HG03575 (cell line): ENCODE measurements around the gene CXCL5.

Experiments used
- ATAC-seq: cut with Tn5 transposase; IDR thresholded peaks from one replicate; pipeline ENCODE4 v1.9.1; 2021; ENCODE audit not compliant: unreplicated experiment, insufficient number of reproducible peaks, low FRiP score; ENCODE audit errors: extremely low read depth

CXCL5 gene

DNA sequence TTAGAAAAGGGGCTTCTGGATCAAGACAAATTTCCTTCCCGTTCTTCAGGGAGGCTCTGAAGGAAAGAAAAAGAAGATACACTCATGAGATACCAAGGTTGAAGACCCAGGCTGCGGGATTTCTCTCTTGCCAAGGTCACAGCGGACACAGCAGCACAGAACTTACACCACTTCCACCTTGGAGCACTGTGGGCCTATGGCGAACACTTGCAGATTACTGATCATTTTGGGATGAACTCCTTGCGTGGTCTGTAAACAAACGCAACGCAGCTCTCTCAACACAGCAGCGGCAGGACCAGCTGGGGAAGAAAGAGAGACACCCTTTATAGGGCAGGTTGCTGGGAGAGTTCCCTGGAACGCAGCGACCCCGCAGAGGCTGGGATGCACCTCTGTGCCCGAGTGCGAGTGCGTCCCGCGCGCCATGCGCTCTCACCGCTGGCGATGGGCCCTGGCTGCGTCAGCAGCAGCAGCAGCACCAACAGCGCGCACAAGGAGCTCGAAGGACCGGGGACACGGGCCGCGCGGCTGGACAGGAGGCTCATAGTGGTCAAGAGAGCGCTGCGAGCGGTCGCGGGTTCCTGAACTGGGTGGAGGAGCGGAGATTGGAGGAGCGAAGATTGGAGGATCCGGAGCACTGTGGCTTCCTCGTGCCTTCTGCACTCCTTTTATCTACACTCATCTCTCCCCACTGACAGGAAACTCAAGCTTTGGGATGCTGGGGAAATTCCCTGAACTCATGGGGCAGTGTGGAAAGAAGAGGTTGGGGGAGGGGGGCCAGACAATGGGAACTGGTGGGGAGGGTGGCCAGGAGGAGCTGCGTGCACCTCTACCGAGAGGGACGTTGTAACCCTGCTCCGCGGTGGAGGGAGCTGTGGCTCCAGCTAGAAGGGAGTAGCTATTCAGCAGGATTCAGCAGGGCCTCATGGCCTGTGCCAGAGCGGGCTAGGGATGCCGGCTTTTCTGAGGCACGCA is at the start of gene CXCL5:
TSS of gene CXCL5 (minus strand) at position 638 of the 972 bp plus-strand sequence. CDS start at position 542, 96 bp downstream.
- ATAC-seq = no peak

DNA sequence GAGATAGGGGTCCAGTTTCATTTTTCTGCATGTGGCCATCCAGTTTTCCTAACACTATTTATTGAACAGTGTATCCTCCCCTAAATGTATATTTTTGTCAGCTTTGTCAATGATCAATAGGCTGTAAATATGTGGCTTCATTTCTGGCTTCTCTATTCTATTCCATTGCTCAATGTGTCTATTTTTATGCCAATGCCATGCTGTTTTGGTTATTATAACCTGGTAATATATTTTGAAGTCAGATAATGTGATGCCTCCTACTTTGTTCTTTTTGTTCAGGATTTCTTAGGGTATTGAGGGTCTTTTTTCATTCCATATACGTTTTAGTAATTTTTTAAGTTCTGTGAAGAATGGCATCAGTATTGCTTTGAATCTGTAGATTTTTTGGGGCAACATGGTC is 48.7 kb upstream of the CXCL5 start:
- ATAC-seq = no peak

DNA sequence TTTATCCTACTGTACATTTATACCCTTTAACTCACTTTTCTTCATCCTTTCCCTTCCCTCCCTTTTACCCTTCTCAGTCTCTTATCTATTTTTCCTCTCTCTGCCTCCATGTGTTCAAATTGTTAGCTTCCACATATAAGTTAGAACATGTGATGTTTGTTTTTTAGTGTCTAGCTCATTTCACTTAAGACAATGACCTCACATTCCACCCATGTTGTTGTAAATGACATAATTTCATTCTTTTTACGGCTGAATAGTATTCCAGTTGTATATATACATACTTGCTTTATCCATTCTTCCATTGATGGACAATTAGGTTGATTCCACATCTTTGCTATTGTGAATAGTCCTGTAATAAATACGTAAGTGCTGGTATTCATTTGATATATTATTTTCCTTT is 47.3 kb upstream of the CXCL5 start:
- no peak for ATAC-seq

DNA sequence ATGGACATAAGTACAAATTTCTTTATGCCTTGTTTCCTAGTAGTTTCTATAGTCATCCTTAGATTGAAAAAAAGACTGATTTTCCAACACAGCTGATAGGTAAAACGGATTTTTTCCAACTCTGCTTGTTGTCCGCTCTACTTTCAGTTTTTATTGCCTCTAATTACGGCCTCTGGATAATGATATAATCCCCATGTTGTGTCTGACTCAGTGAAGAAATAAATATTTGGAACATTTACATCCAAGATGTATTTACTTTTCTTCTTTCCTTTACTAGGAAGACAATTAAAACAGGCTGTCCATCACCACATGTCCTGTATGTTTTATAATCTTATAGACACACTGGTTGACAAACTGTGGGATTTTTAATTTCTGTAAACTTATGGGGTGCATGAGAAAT is 46.8 kb upstream of the CXCL5 start:
- ATAC-seq = no peak

DNA sequence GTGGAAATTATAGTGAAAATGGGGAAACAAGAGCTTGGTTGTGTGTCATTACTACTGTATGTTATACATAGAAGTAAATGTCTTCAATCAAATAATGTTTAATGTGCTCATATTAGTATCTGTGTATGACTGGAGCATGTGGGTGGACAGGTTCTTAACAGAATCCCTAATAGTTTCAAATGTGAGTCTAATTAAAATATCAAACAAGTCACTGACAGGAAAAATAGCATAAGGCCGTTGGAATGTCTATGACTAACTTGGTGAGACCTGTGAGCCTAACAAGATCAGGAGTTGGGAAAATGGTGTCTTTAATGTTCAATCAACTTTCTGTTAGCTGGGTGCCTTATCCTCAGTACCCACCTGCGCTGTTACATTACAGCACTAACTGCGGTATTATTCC is 46.2 kb upstream of the CXCL5 start:
- no peak for ATAC-seq

DNA sequence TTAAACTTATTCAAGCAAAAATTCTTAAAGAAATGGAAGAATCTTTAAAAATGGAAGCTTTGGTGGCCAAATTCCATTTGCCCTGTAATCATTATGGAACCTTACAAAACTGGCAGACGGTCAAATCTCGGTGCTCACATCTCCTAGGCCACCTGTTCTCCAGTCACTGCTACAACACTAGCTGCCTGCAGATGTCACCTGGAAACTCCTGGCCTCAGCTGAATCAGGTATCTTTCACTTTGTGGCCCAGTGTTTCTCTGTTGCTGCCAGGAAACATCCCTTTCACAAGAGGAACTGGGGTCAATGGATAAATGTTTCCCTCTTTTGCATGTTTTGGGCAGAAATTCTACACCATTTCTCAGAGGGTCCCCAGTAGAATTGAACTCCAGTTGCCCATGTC is 44.2 kb upstream of the CXCL5 start:
- ATAC-seq = no peak

DNA sequence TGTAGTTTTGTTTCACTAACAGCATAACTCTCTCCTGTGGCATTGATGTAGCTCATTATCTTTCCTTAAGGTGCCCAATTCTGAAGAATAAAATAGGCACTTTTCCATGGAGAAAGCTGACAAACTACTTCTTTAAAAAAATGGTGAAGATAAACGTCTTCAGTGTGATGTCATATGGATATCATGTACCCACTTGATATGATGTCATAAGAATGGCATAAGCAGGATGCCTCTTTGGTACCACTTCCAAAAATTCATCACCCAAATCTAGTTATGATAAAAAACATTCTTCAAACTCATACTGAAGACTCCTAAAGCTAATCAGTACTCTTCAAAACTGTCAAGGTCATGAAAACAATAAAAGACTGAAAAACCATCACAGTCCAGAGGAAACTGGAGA is 42.9 kb upstream of the CXCL5 start:
- no peak for ATAC-seq

DNA sequence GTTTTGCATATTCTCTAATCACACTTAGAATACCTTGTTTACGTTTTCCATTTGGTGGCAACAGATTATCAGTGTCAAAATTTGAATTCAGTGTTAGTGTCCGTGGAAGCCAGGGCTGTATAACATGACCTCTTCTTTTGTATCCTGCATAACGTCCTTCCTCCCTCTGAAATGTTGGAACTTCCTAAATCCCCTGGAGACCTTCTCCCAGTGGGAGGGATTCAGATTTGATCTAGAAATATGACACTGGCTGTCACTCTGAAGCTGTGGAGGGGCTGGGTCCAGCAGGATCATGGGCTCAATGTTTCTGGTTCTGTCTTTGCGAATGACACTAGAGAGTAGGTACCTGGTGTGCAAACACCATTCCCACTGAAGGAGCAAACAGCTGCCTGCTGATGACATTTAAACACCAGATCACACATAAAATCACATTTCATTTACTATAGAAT is 40.9 kb upstream of the CXCL5 start:
- no peak for ATAC-seq

DNA sequence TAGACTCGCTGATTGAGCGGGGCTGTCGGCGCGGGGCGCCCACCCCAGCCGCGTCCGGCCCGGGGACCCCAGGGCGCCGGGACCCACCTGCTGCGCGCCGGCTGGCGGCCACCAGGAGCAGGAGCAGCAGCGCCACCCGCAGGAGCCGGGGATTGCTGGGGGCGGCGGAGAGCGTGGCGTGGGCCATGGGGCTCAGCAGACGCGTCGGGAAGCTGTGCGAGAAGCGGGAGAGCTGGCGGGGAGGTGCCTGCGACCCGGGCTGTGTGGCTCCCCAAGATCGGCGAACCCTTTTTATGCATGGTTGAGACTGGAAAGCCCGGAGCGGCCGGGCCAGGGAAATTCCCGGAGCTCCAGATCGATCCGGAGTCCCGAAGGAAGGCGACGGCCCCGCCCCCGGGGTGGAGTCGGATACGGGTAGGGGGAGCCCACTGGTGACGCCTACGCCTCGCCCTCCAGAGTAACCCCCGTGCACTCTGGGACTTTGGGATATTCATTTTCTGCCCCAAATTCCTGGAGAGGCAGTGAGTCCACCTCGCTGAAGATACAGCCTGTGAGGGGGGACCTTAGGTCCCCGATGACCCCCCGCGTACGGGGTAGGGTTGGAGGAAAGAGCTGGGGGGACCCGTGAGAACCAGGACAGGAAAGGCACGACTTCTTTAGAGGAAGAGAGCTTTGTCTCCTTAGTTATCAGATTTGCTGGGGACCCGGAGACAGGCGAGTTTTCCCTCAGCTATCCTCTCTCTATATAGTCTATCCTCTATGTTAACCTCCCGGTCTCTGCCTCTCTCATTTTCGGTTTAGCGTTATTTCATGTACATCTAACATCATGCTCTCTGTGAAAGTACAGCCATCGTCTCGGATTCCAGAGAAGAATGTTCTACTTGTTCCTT is 40.2 kb upstream of the CXCL5 start, which contains the start of gene CXCL3:
TSS of gene CXCL3 (minus strand) at position 265 of the 890 bp plus-strand sequence. CDS start at position 187, 78 bp downstream.
- ATAC-seq = no peak

DNA sequence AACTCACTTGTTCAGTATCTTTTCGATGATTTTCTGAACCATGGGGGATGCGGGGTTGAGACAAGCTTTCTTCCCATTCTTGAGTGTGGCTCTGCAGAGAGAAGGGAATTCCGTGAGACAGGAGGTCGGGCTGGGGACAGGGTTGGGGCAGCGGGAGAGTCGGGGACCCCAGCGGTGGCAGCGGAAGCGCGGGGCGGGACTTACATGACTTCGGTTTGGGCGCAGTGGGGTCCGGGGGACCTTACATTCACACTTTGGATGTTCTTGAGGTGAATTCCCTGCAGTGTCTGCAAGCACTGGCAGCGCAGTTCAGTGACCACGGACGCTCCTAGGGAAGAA is 39.6 kb upstream of the CXCL5 start:
- ATAC-seq = no peak

DNA sequence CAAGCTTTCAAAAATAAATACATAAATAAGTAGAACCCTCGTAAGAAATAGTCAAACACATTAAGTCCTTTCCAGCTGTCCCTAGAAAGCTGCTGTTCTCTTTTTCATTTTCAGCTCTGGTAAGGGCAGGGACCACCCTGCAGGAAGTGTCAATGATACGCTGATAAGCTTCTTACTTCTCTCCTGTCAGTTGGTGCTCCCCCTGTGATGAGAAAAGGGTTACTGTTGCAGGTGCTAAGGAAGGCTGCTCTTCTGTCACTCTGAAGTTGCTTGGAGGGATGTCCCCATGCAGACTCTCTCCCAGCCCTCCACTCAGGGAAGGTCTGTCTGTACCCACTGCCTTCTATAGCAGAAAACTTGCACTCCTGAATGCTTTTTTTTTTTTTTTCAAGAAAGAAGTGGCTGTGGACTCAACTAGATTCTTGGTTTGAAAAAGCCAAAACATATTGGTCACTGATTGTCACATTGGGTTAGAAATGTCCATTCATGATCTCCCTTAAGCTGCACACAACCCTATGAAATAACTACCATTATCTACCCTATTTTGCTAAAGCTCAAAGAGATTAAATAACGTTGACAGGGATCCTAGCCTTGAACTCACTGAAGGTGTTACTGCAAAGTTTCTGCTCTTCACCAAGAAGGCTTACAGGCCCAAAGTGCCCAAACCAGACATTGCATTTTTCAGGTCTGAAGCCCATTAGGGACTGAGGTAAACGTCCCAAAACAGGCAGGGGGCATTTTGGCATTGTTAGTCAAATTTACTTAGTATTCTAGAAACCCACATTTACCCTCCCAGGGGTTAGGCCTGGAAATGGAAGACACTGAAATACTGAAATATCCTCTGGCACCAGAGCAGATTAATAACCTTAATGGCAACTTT is 38.8 kb upstream of the CXCL5 start:
- no peak for ATAC-seq

DNA sequence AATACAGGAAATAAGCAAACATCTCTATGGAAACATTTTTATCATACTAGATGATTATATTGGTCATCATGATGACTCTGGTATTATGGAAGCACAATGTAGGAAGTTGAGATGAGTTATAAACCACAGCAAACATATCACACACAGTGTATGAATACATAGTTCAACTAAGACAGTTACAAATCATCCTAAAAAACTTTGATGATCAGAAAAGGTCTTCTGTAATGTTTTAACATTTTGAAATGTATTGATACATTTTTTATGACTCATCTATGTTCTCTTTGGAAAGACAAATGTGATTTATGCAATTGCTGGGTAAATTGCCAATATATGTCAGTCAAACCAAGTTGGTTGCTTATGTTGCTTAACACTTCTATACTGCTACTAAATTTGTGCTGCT is 35.3 kb upstream of the CXCL5 start:
- no peak for ATAC-seq

DNA sequence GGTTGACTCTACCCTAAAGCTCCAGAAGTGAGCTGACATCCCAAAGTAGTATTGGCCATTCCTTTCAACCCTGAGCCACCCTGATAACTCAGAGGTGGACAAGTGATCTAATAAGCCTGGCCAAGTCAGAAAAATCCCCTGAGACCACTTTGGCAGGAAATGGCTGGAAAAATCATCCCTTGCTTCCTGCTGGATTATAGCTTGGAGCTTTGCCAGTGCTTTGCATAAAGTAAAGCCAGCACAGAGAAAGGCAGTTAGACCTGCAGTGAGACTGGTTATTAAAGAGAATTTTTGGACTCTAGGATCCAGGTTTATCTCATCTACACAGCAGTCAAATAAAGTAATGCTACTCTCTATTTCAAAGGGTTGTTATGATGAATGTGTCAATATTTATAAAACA is 33.6 kb upstream of the CXCL5 start:
- ATAC-seq = no peak

DNA sequence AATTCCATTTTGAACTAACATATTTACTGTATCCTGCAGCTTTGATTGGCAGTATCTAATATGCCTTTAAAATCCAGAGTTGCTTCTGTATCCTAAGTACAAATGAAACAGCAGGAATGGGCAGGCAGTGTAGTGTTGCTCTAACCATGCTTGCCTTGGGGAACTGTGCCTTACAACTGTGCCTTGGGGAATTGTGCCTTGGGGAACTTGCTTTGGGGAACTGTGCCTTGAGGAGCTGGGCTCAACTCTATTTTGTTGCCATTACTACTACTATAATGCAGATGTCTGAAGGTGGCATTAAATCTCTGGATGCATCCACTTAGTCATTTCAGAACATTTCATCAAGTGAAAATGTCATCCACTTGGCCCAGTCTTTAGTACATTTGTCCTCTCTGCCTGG is 33.1 kb upstream of the CXCL5 start:
- no peak for ATAC-seq

DNA sequence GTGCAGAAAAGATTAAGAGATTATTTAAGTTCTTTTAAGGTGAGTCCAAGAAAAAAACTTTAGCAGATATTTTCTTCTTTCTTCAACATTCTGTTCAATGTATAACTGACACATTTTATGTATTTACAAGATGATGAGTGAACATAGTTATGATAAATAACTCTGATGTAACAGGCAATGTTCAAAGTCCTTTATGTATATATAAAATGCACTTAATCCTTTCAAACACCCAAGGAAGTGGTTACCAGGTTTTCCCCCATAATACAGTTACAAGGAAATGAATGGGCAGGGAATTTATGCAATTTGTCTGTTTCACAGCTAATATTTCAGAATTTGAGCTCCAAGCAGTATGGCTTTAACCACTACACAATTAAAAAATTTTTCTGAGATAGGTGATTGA is 31.8 kb upstream of the CXCL5 start:
- no peak for ATAC-seq

DNA sequence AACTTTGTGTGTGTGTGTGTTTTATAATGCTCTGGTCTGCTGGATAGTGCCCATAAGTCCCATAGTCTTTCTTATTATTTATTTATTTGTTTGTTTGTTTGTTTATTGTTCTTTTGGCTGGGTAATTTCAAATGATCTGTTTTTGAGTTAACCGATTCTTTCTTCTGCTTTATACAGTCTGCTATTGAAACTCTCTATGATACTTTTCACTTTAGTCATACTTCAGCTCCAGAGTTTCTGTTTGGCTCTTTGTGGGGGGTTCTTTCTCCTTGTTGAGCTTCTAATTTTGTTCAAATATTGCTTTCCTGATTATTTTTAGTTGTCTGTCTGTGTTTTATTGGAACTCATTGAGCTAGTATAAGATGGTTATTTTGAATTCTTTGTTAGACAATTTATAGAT is 30.0 kb upstream of the CXCL5 start:
- ATAC-seq = no peak

DNA sequence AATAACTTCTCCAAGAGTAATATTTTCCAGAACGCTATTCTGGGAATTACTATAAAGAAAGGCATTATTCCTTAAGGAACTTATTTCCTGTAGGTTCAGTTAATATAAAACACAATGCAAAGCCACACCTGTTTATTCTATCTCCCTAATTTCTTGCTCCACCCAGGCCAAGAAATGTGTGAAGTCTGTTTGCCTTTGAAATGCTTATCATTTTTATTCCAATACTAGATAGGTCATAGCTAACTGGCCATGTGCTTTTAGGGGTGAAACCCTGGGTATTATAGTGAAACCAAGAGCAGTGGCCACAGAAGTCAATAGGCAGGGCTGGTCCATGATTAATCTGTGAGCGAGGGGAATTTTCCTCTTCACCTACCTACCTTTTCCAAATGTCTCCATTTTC is 25.2 kb upstream of the CXCL5 start:
- no peak for ATAC-seq

DNA sequence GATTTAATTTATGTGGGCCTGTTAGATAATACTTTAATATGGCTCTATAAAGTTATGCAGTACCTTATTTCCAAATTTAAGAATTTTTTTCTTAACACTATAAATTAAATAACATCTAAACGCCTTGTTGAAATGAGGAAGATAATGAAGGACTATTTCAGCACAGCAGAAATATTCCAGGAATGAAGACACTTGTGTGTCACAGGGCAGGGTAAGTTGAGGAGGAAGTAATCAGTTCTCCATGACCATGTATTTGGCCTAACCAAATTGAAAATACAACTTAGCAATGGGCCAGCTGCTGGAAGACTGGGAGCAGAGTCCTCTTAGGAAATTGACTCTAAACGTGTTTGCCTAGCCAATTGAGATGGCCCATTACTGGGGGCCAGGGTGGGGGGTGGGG is 23.1 kb upstream of the CXCL5 start:
- ATAC-seq = no peak

DNA sequence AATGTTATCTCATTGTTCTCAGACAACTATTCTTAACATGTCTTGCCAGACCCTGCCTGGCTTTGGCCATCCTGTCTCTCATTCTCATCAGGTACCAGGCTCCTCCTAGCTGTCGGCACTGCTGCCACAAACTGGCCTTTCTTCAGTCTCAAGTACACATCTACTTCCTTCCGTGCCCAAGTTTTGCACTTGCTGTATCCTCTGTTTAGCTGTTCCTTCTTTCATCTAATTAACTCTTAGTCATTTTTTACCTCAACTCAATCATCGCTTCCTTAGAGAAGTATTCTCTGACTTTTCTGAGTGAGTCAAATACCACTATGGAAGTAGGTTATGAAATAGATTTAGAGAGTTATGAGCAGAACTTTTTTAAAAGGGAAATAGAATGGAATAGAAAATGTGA is 20.3 kb upstream of the CXCL5 start:
- no peak for ATAC-seq
